IPS-11a (cell line): ENCODE measurements around the gene CDH4.
"Not testable (repeated sequence)": the region's sequence is repeated elsewhere in the genome, so short reads cannot be mapped to it uniquely, and the experiment has no call there.

Experiments used
- H3K4me3 ChIP-seq: one replicate; pipeline ENCODE4 v1.5.1; 2013; ENCODE audit warnings: low read depth, low read length, control low read depth

The CDH4 gene

GRCh38 chr20:61973515-61974356 is 721.7 kb downstream of the CDH4 start:
- no peak overlapping the region for H3K4me3 ChIP-seq

- H3K4me3 ChIP-seq, result no peak overlapping the region
Measured at GRCh38 chr20:61974357-61974665, 722.2 kb downstream of the CDH4 start.

- H3K4me3 ChIP-seq, result no peak overlapping the region
Measured at GRCh38 chr20:61975407-61976129, 723.5 kb downstream of the CDH4 start.

- H3K4me3 ChIP-seq, result no peak overlapping the region
Measured at GRCh38 chr20:61976263-61976643, 724.2 kb downstream of the CDH4 start.

GRCh38 chr20:61976644-61977418 is 724.8 kb downstream of the CDH4 start:
- H3K4me3 ChIP-seq, result no peak overlapping the region

GRCh38 chr20:61977419-61977786 is 725.3 kb downstream of the CDH4 start:
- no peak overlapping the region for H3K4me3 ChIP-seq

GRCh38 chr20:61978491-61978890 is 726.4 kb downstream of the CDH4 start:
- H3K4me3 ChIP-seq, result no peak overlapping the region

GRCh38 chr20:61979090-61979489 is 727.0 kb downstream of the CDH4 start:
- no peak overlapping the region for H3K4me3 ChIP-seq

GRCh38 chr20:61979701-61980635 is 727.9 kb downstream of the CDH4 start:
- H3K4me3 ChIP-seq, result no peak overlapping the region

GRCh38 chr20:61980647-61981583 is 728.9 kb downstream of the CDH4 start:
- no peak overlapping the region for H3K4me3 ChIP-seq

- H3K4me3 ChIP-seq, result not testable (repeated sequence)
Measured at GRCh38 chr20:61981691-61982090, 729.6 kb downstream of the CDH4 start.

GRCh38 chr20:61982191-61982950 is 730.3 kb downstream of the CDH4 start:
- no peak overlapping the region for H3K4me3 ChIP-seq

GRCh38 chr20:61982951-61983315 is 730.9 kb downstream of the CDH4 start:
- H3K4me3 ChIP-seq, result no peak overlapping the region

- no peak overlapping the region for H3K4me3 ChIP-seq
Measured at GRCh38 chr20:61983965-61984364, 731.9 kb downstream of the CDH4 start.

- H3K4me3 ChIP-seq, result not testable (repeated sequence)
Measured at GRCh38 chr20:61984431-61984830, 732.4 kb downstream of the CDH4 start.

- H3K4me3 ChIP-seq, result no peak overlapping the region
Measured at GRCh38 chr20:61985096-61985495, 733.0 kb downstream of the CDH4 start.

GRCh38 chr20:61986762-61987321 is 734.8 kb downstream of the CDH4 start:
- no peak overlapping the region for H3K4me3 ChIP-seq

- no peak overlapping the region for H3K4me3 ChIP-seq
Measured at GRCh38 chr20:61988665-61989064, 736.6 kb downstream of the CDH4 start.

- H3K4me3 ChIP-seq, result no peak overlapping the region
Measured at GRCh38 chr20:61989741-61990140, 737.7 kb downstream of the CDH4 start.
